Dermis microvascular lymphatic vessel endothelial cell (primary cell): Measurements from ENCODE around the gene TPD52L1. TPM values are rescaled to one million over a fixed set of nuclear protein-coding genes. Genes with fewer than 3 reads are reported as not detected.

ENCODE experiments used
- DNase-seq, 2 donors: peaks; one replicate each; pipeline versions ENCODE4 v3.0.0 to v3.0.0-alpha.2; 2010; ENCODE audit warnings: low read depth in 2 of 2
- total RNA-seq: library from RNA; depleted of rRNA; stranded (reverse); fragments of >200 nt; gene quantifications from 2 replicates; pipeline ENCODE4 v1.2.1, GENCODE V29; 2014

TPD52L1 gene
- total RNA-seq, 1 donor from 2014 or later = 0.90 TPM

- DNase-seq = no peak
Measured at GRCh38 chr6:125174626-125175025, 21.1 kb downstream of the TPD52L1 start.

- no peak for DNase-seq
Measured at GRCh38 chr6:125175466-125176048, 22.0 kb downstream of the TPD52L1 start.

GRCh38 chr6:125182237-125183008, 28.9 kb downstream of the TPD52L1 start:
- DNase-seq = no peak

- DNase-seq = no peak
Measured at GRCh38 chr6:125183391-125183790, 29.8 kb downstream of the TPD52L1 start.

- DNase-seq = no peak
Measured at GRCh38 chr6:125188037-125188436, 34.5 kb downstream of the TPD52L1 start.

- no peak for DNase-seq
Measured at GRCh38 chr6:125188594-125189203, 35.1 kb downstream of the TPD52L1 start.

- DNase-seq = no peak
Measured at GRCh38 chr6:125189494-125189893, 35.9 kb downstream of the TPD52L1 start.

- no peak for DNase-seq
Measured at GRCh38 chr6:125190667-125191066, 37.1 kb downstream of the TPD52L1 start.

GRCh38 chr6:125191916-125192609, 38.5 kb downstream of the TPD52L1 start:
- peak; percentile 36 to 72 for DNase-seq

- no peak for DNase-seq
Measured at GRCh38 chr6:125192610-125192930, 39.0 kb downstream of the TPD52L1 start.

- no peak for DNase-seq
Measured at GRCh38 chr6:125193208-125193607, 39.6 kb downstream of the TPD52L1 start.

- no peak for DNase-seq
Measured at GRCh38 chr6:125194941-125195340, 41.4 kb downstream of the TPD52L1 start.

GRCh38 chr6:125195526-125195925, 42.0 kb downstream of the TPD52L1 start:
- DNase-seq = no peak

GRCh38 chr6:125196613-125197012, 43.0 kb downstream of the TPD52L1 start:
- no peak for DNase-seq

GRCh38 chr6:125197795-125198269, 44.3 kb downstream of the TPD52L1 start:
- peak in 1 of 2 donors; percentile 71 for DNase-seq

- peak in 1 of 2 donors; percentile 1 for DNase-seq
Measured at GRCh38 chr6:125198398-125198937, 44.9 kb downstream of the TPD52L1 start.

- DNase-seq = no peak
Measured at GRCh38 chr6:125200941-125201340, 47.4 kb downstream of the TPD52L1 start.

GRCh38 chr6:125201961-125202729, 48.6 kb downstream of the TPD52L1 start:
- peak in 1 of 2 donors; percentile 57 for DNase-seq

- DNase-seq = no peak
Measured at GRCh38 chr6:125203395-125203794, 49.8 kb downstream of the TPD52L1 start.

GRCh38 chr6:125205931-125206330, 52.4 kb downstream of the TPD52L1 start:
- DNase-seq = no peak

- no peak for DNase-seq
Measured at GRCh38 chr6:125206389-125206788, 52.8 kb downstream of the TPD52L1 start.
